ENCODE measurements around the gene TENM4.
"Not testable (repeated sequence)": the region's sequence is repeated elsewhere in the genome, so short reads cannot be mapped to it uniquely, and the experiment has no call there.

Gene TENM4

GRCh38 chr11:78615724-78616123, 825.1 kb downstream of the TENM4 start:
- no peak for DNase-seq (ENCODE audit: low spot score)
- no peak for TF ChIP-seq CTCF (IDR thresholded peaks at IDR 0.05; ENCODE audit: extremely low read depth, missing control alignments)

GRCh38 chr11:78613378-78613813, 827.4 kb downstream of the TENM4 start:
- no peak for TF ChIP-seq CTCF (IDR thresholded peaks at IDR 0.05; ENCODE audit: extremely low read depth, missing control alignments)
- DNase-seq (ENCODE audit: low spot score) = no peak

- TF ChIP-seq CTCF (IDR thresholded peaks at IDR 0.05; ENCODE audit: extremely low read depth, missing control alignments) = no peak
- DNase-seq (ENCODE audit: low spot score) = no peak
Observed at GRCh38 chr11:78612721-78613377, 828.0 kb downstream of the TENM4 start.

- DNase-seq (ENCODE audit: low spot score) = not testable (repeated sequence)
Observed at GRCh38 chr11:78609321-78609720, 831.5 kb downstream of the TENM4 start.

GRCh38 chr11:78607696-78608095, 833.1 kb downstream of the TENM4 start:
- no peak for TF ChIP-seq CTCF (IDR thresholded peaks at IDR 0.05; ENCODE audit: extremely low read depth, missing control alignments)
- no peak for DNase-seq (ENCODE audit: low spot score)

GRCh38 chr11:78606667-78607066, 834.2 kb downstream of the TENM4 start:
- TF ChIP-seq CTCF (IDR thresholded peaks at IDR 0.05; ENCODE audit: extremely low read depth, missing control alignments) = no peak
- DNase-seq (ENCODE audit: low spot score) = no peak

GRCh38 chr11:78605296-78605695, 835.5 kb downstream of the TENM4 start:
- no peak for DNase-seq (ENCODE audit: low spot score)
- no peak for TF ChIP-seq CTCF (IDR thresholded peaks at IDR 0.05; ENCODE audit: extremely low read depth, missing control alignments)

- no peak for TF ChIP-seq CTCF (IDR thresholded peaks at IDR 0.05; ENCODE audit: extremely low read depth, missing control alignments)
- DNase-seq (ENCODE audit: low spot score) = no peak
Observed at GRCh38 chr11:78603792-78604191, 837.0 kb downstream of the TENM4 start.

Data from GM20000 (cell line).